ENCODE measurements around the gene MYH13. TPM values are rescaled to one million over a fixed set of nuclear protein-coding genes. Genes with fewer than 3 reads are reported as not detected.

Gene MYH13
- polyA plus RNA-seq, 1 of the 3 experiments (the other 2 are of a cell fraction) = not detected

DNA sequence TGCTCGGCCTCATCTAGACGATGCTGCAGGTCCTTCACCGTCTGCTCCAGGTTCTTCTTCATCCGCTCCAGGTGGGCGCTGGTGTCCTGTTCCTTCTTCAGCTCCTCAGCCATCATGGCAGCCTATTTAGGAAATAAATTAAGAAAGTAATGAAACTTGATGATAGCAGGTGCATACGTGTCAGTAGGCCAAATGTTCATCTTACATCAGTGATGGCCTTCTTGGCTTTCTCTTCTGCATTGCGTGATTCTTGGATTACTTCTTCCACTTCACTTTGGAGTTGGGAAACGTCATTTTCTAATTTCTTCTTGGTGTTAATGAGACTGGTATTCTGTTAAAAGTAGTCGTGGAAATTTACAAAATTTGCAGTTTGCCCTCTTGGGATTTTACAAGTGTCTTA lies 20.1 kb upstream of the MYH13 start (continued):
- TF ChIP-seq, protein P1, sequence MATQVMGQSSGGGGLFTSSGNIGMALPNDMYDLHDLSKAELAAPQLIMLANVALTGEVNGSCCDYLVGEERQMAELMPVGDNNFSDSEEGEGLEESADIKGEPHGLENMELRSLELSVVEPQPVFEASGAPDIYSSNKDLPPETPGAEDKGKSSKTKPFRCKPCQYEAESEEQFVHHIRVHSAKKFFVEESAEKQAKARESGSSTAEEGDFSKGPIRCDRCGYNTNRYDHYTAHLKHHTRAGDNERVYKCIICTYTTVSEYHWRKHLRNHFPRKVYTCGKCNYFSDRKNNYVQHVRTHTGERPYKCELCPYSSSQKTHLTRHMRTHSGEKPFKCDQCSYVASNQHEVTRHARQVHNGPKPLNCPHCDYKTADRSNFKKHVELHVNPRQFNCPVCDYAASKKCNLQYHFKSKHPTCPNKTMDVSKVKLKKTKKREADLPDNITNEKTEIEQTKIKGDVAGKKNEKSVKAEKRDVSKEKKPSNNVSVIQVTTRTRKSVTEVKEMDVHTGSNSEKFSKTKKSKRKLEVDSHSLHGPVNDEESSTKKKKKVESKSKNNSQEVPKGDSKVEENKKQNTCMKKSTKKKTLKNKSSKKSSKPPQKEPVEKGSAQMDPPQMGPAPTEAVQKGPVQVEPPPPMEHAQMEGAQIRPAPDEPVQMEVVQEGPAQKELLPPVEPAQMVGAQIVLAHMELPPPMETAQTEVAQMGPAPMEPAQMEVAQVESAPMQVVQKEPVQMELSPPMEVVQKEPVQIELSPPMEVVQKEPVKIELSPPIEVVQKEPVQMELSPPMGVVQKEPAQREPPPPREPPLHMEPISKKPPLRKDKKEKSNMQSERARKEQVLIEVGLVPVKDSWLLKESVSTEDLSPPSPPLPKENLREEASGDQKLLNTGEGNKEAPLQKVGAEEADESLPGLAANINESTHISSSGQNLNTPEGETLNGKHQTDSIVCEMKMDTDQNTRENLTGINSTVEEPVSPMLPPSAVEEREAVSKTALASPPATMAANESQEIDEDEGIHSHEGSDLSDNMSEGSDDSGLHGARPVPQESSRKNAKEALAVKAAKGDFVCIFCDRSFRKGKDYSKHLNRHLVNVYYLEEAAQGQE (IDR thresholded peaks at IDR 0.05; ENCODE audit: low read depth, low read length) = no peak

DNA sequence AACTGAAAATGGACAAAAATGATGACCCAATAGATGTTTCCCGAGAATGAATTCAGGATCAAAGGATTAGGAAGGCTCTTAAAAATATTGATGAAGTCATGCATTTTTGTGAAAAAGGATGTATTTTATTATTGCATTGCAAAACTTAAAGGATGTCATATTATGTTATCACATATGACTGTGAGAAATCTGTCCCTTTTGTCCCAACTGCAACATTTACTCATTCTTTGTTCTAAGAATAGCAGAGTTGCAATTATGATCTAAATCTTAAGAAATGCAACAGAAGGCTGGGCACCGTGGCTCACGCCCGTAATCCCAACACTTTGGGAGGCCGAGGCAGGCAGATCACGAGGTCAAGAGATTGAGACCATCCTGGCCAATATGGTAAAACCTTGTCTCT lies 13.1 kb upstream of the MYH13 start:
- POLR2A ChIA-PET = no interaction called here
- Histone ChIP-seq H3K4me3 (ENCODE audit: low read depth in 2 of 2, low read length in 1 of 2) (no peak overlapping the region), H3K36me3 (replicated peaks in 1 of 2; ENCODE audit: control insufficient read depth in 1 of 2, insufficient read depth in 2 of 2, low read length in 1 of 2) (no peaks in the 10 kb centered on the region), H2AFZ (ENCODE audit: low read depth) (no peak overlapping the region), H3K4me2 (no peak overlapping the region), H3K27me3 (ENCODE audit: insufficient read depth) (no peaks in the 10 kb centered on the region; the same call in 1 of the 2 replicates), H3F3A (replicated peaks; ENCODE audit: insufficient read depth) (no peaks in the 10 kb centered on the region), H3K27ac (ENCODE audit: low read depth in 2 of 2, low read length in 1 of 2) (no peak overlapping the region), H3K9me3 (no peaks in the 10 kb centered on the region), H3K9me2 (no peaks in the 10 kb centered on the region), H4K20me1 (ENCODE audit: insufficient read depth) (no peaks in the 10 kb centered on the region), H3K9ac (no peak overlapping the region), H3K79me2 (ENCODE audit: insufficient read depth) (no peaks in the 10 kb centered on the region), H3K4me1 (ENCODE audit: control insufficient read depth in 1 of 2, insufficient read depth in 2 of 2, low read depth in 1 of 2, low read length in 1 of 2) (no peaks in the 10 kb centered on the region)
- CTCF ChIA-PET = no interaction called here
- DNase-seq = no peak
- WGBS (ENCODE audit: low lambda C conversion rate) = 10% methylated on average over 6 of the region's 6 CpGs
- TF ChIP-seq EP300 (IDR thresholded peaks at IDR 0.05; ENCODE audit: borderline replicate concordance in 1 of 2, low read depth in 1 of 2, low read length in 1 of 2) (no peak), NFIC (IDR thresholded peaks at IDR 0.05; ENCODE audit: borderline replicate concordance) (no peak), TEAD4 (IDR thresholded peaks at IDR 0.05; ENCODE audit: borderline replicate concordance, insufficient read depth) (no peak), SIN3A (IDR thresholded peaks at IDR 0.05; ENCODE audit: borderline replicate concordance, low read depth, low read length) (no peak), ELF1 (IDR thresholded peaks at IDR 0.05) (no peak), RFX5 (IDR thresholded peaks at IDR 0.05; ENCODE audit: low read length) (no peak), POLR2AphosphoS5 (IDR thresholded peaks at IDR 0.05; ENCODE audit: low read depth, low read length) (no peak)
- TF ChIP-seq, protein P2, sequence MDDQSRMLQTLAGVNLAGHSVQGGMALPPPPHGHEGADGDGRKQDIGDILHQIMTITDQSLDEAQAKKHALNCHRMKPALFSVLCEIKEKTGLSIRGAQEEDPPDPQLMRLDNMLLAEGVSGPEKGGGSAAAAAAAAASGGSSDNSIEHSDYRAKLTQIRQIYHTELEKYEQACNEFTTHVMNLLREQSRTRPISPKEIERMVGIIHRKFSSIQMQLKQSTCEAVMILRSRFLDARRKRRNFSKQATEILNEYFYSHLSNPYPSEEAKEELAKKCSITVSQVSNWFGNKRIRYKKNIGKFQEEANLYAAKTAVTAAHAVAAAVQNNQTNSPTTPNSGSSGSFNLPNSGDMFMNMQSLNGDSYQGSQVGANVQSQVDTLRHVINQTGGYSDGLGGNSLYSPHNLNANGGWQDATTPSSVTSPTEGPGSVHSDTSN (IDR thresholded peaks at IDR 0.05) = no peak
- TF ChIP-seq, protein P3, sequence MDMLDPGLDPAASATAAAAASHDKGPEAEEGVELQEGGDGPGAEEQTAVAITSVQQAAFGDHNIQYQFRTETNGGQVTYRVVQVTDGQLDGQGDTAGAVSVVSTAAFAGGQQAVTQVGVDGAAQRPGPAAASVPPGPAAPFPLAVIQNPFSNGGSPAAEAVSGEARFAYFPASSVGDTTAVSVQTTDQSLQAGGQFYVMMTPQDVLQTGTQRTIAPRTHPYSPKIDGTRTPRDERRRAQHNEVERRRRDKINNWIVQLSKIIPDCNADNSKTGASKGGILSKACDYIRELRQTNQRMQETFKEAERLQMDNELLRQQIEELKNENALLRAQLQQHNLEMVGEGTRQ (IDR thresholded peaks at IDR 0.05; ENCODE audit: borderline replicate concordance, low read depth, low read length) = no peak
- TF ChIP-seq, protein P4, sequence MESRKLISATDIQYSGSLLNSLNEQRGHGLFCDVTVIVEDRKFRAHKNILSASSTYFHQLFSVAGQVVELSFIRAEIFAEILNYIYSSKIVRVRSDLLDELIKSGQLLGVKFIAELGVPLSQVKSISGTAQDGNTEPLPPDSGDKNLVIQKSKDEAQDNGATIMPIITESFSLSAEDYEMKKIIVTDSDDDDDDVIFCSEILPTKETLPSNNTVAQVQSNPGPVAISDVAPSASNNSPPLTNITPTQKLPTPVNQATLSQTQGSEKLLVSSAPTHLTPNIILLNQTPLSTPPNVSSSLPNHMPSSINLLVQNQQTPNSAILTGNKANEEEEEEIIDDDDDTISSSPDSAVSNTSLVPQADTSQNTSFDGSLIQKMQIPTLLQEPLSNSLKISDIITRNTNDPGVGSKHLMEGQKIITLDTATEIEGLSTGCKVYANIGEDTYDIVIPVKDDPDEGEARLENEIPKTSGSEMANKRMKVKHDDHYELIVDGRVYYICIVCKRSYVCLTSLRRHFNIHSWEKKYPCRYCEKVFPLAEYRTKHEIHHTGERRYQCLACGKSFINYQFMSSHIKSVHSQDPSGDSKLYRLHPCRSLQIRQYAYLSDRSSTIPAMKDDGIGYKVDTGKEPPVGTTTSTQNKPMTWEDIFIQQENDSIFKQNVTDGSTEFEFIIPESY (IDR thresholded peaks at IDR 0.05; ENCODE audit: borderline replicate concordance, low read depth) = no peak

Measured in SK-N-SH (cell line).